Mesothelial cell of epicardium (in vitro differentiated cells): ENCODE results near the gene ARHGAP11A. TPM values are rescaled to one million over a fixed set of nuclear protein-coding genes. Genes with fewer than 3 reads are reported as not detected.

Experiments used
- DNase-seq, 2 experiments: peaks; one replicate each; pipeline ENCODE4 v3.0.0; 2021; ENCODE audit warnings: low spot score in 2 of 2; ENCODE audit not compliant: unreplicated experiment in 2 of 2
- H3K27ac Mint-ChIP-seq: 2 replicates; pipeline ENCODE4 v1.8.0; 2021; ENCODE audit warnings: mixed read lengths
- H3K27me3 Mint-ChIP-seq: 2 replicates; pipeline ENCODE4 v1.8.0; 2021; ENCODE audit warnings: low read depth, mixed read lengths
- H3K36me3 Mint-ChIP-seq: 2 replicates; pipeline ENCODE4 v1.8.0; 2021; ENCODE audit warnings: mixed read lengths
- H3K4me1 Mint-ChIP-seq: 2 replicates; pipeline ENCODE4 v1.8.0; 2021; ENCODE audit warnings: mixed read lengths
- H3K4me3 Mint-ChIP-seq: 2 replicates; pipeline ENCODE4 v1.8.0; 2021; ENCODE audit warnings: mild to moderate bottlenecking, moderate library complexity, mixed read lengths
- H3K9me3 Mint-ChIP-seq: 2 replicates; pipeline ENCODE4 v1.8.0; 2021; ENCODE audit warnings: mixed read lengths
- CTCF ChIP-seq: fragments of 200-600 bp; sonication (generic); IDR thresholded peaks from one replicate; pipeline ENCODE4 v1.5.0; 2021; ENCODE audit warnings: antibody characterized with exemption; ENCODE audit not compliant: unreplicated experiment
- total RNA-seq: library from RNA; stranded (reverse); gene quantifications from 3 replicates; pipeline ENCODE4 v1.2.1, GENCODE V29; 2021

Gene ARHGAP11A
- total RNA-seq, 1 donor from 2014 or later, result 22.2 TPM

GRCh38 chr15:32636908-32637567 lies 21.7 kb downstream of the ARHGAP11A start:
- DNase-seq, result no peak
- peaks cover 10% of the 10 kb centered on the region for H3K4me1 Mint-ChIP-seq
- H3K27ac Mint-ChIP-seq, result no peak overlapping the region
- no peaks in the 10 kb centered on the region for H3K27me3 Mint-ChIP-seq
- H3K9me3 Mint-ChIP-seq, result no peaks in the 10 kb centered on the region
- no peak overlapping the region for H3K4me3 Mint-ChIP-seq
- TF ChIP-seq CTCF, result no peak
- peaks cover 16% of the 10 kb centered on the region for H3K36me3 Mint-ChIP-seq

- Mint-ChIP-seq H3K4me1 (peaks cover 13% of the 10 kb centered on the region), H3K4me3 (no peak overlapping the region), H3K36me3 (peaks cover 16% of the 10 kb centered on the region), H3K27me3 (no peaks in the 10 kb centered on the region), H3K9me3 (no peaks in the 10 kb centered on the region), H3K27ac (no peak overlapping the region)
- TF ChIP-seq CTCF, result no peak
- DNase-seq, result no peak
Observed at GRCh38 chr15:32637704-32638103, 22.4 kb downstream of the ARHGAP11A start.

- Mint-ChIP-seq H3K27ac (peak within 1 kb of the TSS; percentile 11), H3K4me1 (peaks cover 39% of the 10 kb centered on the region), H3K36me3 (peaks cover 2% of the 10 kb centered on the region), H3K9me3 (no peaks in the 10 kb centered on the region), H3K27me3 (no peaks in the 10 kb centered on the region), H3K4me3 (peak within 1 kb of the TSS; percentile 76)
- TF ChIP-seq CTCF, result no peak
- DNase-seq, result peak; percentile 46 to 70
Observed at GRCh38 chr15:32641517-32642059, 26.3 kb downstream of the ARHGAP11A start, which contains the start of gene SCG5. Gene SCG5 (plus strand): TSS chr15:32641710. CDS start chr15:32643593, 1,883 bp downstream.

- no peaks in the 10 kb centered on the region for H3K36me3 Mint-ChIP-seq
- peak overlapping the region; percentile 11 for H3K27ac Mint-ChIP-seq
- TF ChIP-seq CTCF, result no peak
- no peaks in the 10 kb centered on the region for H3K27me3 Mint-ChIP-seq
- H3K4me1 Mint-ChIP-seq, result peaks cover 46% of the 10 kb centered on the region
- DNase-seq, result no peak
- H3K4me3 Mint-ChIP-seq, result peak overlapping the region; percentile 27
- H3K9me3 Mint-ChIP-seq, result no peaks in the 10 kb centered on the region
Observed at GRCh38 chr15:32642667-32643435, 27.5 kb downstream of the ARHGAP11A start.

- no peaks in the 10 kb centered on the region for H3K36me3 Mint-ChIP-seq
- no peak for TF ChIP-seq CTCF
- H3K9me3 Mint-ChIP-seq, result no peaks in the 10 kb centered on the region
- DNase-seq, result no peak
- no peak overlapping the region for H3K27ac Mint-ChIP-seq
- H3K4me3 Mint-ChIP-seq, result no peak overlapping the region
- H3K27me3 Mint-ChIP-seq, result no peaks in the 10 kb centered on the region
- peaks cover 46% of the 10 kb centered on the region for H3K4me1 Mint-ChIP-seq
Observed at GRCh38 chr15:32643907-32644445, 28.7 kb downstream of the ARHGAP11A start.
